B cell (primary cell): Measurements from ENCODE around the gene LSM5. TPM values are rescaled to one million over a fixed set of nuclear protein-coding genes. Genes with fewer than 3 reads are reported as not detected.

Experiments used
- ATAC-seq: fragments of 200-7000 bp; cut with Tn5 transposase; one replicate; pipeline ENCODE4 v1.10.0; 2021; ENCODE audit warnings: low read depth, mild to moderate bottlenecking, moderate number of reproducible peaks, moderate library complexity
- CTCF ChIA-PET: fragments of 350-600 bp; sonication (Branson Sonifier 250); formaldehyde crosslinking; loops from one replicate; lab custom pipeline; 2021; ENCODE audit warnings: antibody characterized with exemption, inconsistent platforms; lab: Charles Lee
- POLR2A ChIA-PET: fragments of 350-600 bp; sonication (Branson Sonifier 250); formaldehyde crosslinking; loops from one replicate; lab custom pipeline; 2021; ENCODE audit warnings: antibody characterized with exemption; lab: Charles Lee
- DNase-seq: peaks from one replicate; pipeline ENCODE4 v3.0.0; 2013
- H2AFZ ChIP-seq: 2 replicates; pipeline ENCODE4 v1.6.1; 2012; ENCODE audit warnings: mild to moderate bottlenecking, low read depth, low read length; ENCODE audit not compliant: insufficient read depth, poor library complexity, severe bottlenecking
- H3K27ac ChIP-seq, 2 donors: 1 replicate in 1 of 2; 2 replicates in 1 of 2; pipeline ENCODE4 v1.5.1; 2012 to 2013; ENCODE audit warnings: low read length in 2 of 2, mild to moderate bottlenecking in 2 of 2, moderate library complexity in 1 of 2
- H3K27me3 ChIP-seq, 4 experiments: fragments of 200-600 bp in 1 of 4; sonication (generic) in 1 of 4; replicated peaks in 1 of 4; 1 replicate in 2 of 4; 2 replicates in 2 of 4; pipeline versions ENCODE4 v1.6.1 to v1.7.0; 2013 to 2016; ENCODE audit warnings: low read length in 3 of 4, mild to moderate bottlenecking in 2 of 4, mixed read lengths in 1 of 4, moderate library complexity in 1 of 4; ENCODE audit not compliant: insufficient read depth in 4 of 4, control insufficient read depth in 3 of 4; ENCODE audit errors: control extremely low read depth in 1 of 4
- H3K36me3 ChIP-seq, 2 experiments: replicated peaks in 1 of 2; 1 replicate in 1 of 2; 2 replicates in 1 of 2; pipeline versions ENCODE4 v1.6.1 to v1.7.1; 2013; ENCODE audit warnings: low read length in 1 of 2; ENCODE audit not compliant: insufficient read depth in 2 of 2, control insufficient read depth in 1 of 2; ENCODE audit errors: control extremely low read depth in 1 of 2, extremely low read depth in 1 of 2
- H3K4me1 ChIP-seq, 2 donors: fragments of 200-600 bp in 1 of 2; sonication (generic) in 1 of 2; 1 replicate in 1 of 2; 2 replicates in 1 of 2; pipeline versions ENCODE4 v1.5.1 to v1.6.1; 2013 to 2017; ENCODE audit warnings: low read length in 2 of 2; ENCODE audit not compliant: control insufficient read depth in 2 of 2, insufficient read depth in 2 of 2
- H3K4me2 ChIP-seq: replicated peaks from 2 replicates; pipeline ENCODE3; 2012; ENCODE audit warnings: mild to moderate bottlenecking, low read depth, low read length; ENCODE audit not compliant: poor library complexity, severe bottlenecking
- H3K4me3 ChIP-seq, 5 experiments: fragments of 200-600 bp in 1 of 5; sonication (generic) in 1 of 5; 1 replicate in 3 of 5; 2 replicates in 2 of 5; pipeline versions ENCODE4 v1.5.1 to v1.7.0; 2011 to 2016; ENCODE audit warnings: low read length in 4 of 5, mild to moderate bottlenecking in 4 of 5, low read depth in 2 of 5, control low read depth in 1 of 5, moderate library complexity in 1 of 5; ENCODE audit not compliant: insufficient read depth in 1 of 5; ENCODE audit errors: control extremely low read depth in 1 of 5, extremely low read depth in 1 of 5
- H3K79me2 ChIP-seq: fragments of 200-600 bp; sonication (generic); one replicate; pipeline ENCODE4 v1.6.0; 2016; ENCODE audit warnings: low read length; ENCODE audit not compliant: control insufficient read depth, insufficient read depth
- H3K9ac ChIP-seq: fragments of 200-600 bp; sonication (generic); 2 replicates; pipeline ENCODE4 v1.6.1; 2017; ENCODE audit warnings: mild to moderate bottlenecking, low read length, moderate library complexity
- H3K9me3 ChIP-seq, 3 donors: one replicate each; pipeline versions ENCODE4 v1.6.1 to v1.7.1; 2013; ENCODE audit warnings: low read length in 2 of 3; ENCODE audit not compliant: control insufficient read depth in 2 of 3, insufficient read depth in 1 of 3; ENCODE audit errors: control extremely low read depth in 1 of 3
- H4K20me1 ChIP-seq: 2 replicates; pipeline ENCODE4 v1.6.0; 2012; ENCODE audit warnings: mild to moderate bottlenecking, low read length; ENCODE audit not compliant: insufficient read depth, control insufficient read depth, poor library complexity, severe bottlenecking
- H3K27ac Mint-ChIP-seq: one replicate; pipeline ENCODE4 v1.8.0; 2021; ENCODE audit warnings: mixed read lengths
- H3K27me3 Mint-ChIP-seq: one replicate; pipeline ENCODE4 v1.8.0; 2021; ENCODE audit warnings: mixed read lengths
- H3K4me1 Mint-ChIP-seq: one replicate; pipeline ENCODE4 v1.8.0; 2021; ENCODE audit warnings: mixed read lengths
- H3K4me3 Mint-ChIP-seq: one replicate; pipeline ENCODE4 v1.8.0; 2021; ENCODE audit warnings: mixed read lengths
- H3K9me3 Mint-ChIP-seq: one replicate; pipeline ENCODE4 v1.8.0; 2022; ENCODE audit warnings: mixed read lengths; ENCODE audit not compliant: insufficient read depth
- EZH2 ChIP-seq: IDR thresholded peaks from 2 replicates; pipeline ENCODE4 v1.6.1; 2012; ENCODE audit warnings: borderline replicate concordance, low read depth, mild to moderate bottlenecking, moderate library complexity, low read length; ENCODE audit not compliant: insufficient read depth, poor library complexity, severe bottlenecking
- WGBS: methylation state at CpG from one replicate; pipeline ENCODE4 v1.1.5; 2013; ENCODE audit warnings: missing lambda C conversion rate; ENCODE audit not compliant: insufficient coverage; 5-methylcytosine and 5-hydroxymethylcytosine counted together
- intact Hi-C: fragments of 100-400 bp; cut with micrococcal nuclease; formaldehyde crosslinking; loops from one replicate; pipeline ENCODE4 v1.10.0; 2022
- polyA plus RNA-seq: library from polyadenylated mRNA; depleted of rRNA; stranded (reverse); fragments of >200 nt; gene quantifications from 2 replicates; pipeline ENCODE4 v1.2.3, GENCODE V29; 2012
- total RNA-seq, 2 donors: library from RNA; stranded (reverse); fragments of 120-200 nt in 1 of 2; gene quantifications; 1 replicate in 1 of 2; 2 replicates in 1 of 2; pipeline versions ENCODE4 v1.2.3 to v1.2.4, GENCODE V29; 2013 to 2022
- TF ChIP-seq, protein P1 (sequence below): fragments of 200-600 bp; IDR thresholded peaks from one replicate; pipeline ENCODE4 v1.8.0; 2022; ENCODE audit warnings: antibody characterized with exemption, mild to moderate bottlenecking

Gene LSM5
- total and polyA plus RNA-seq, 2 donors (not counting 1 experiment from before 2014, with no cell fraction given) = 11.8 to 34.7 TPM

DNA sequence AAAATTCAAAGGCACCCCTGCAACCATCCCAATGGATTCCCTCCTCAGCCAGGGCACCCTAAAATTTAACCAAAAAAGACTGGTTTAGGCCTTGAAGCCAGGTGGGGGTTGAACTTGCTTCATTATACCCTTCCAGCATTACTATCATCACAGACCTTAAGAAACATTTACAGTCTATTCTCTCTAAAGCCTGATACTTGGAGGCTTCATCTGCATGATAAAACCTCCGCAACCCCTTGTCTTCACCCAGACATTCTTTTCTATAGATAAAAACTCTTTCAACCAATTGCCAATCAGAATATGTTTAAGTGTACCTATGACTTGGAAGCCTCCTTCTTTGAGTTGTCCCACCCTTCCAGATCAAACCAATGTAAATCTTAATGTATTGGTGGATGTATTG, 23.0 kb upstream of the LSM5 start:
- H3K4me3 Mint-ChIP-seq = no peak overlapping the region

DNA sequence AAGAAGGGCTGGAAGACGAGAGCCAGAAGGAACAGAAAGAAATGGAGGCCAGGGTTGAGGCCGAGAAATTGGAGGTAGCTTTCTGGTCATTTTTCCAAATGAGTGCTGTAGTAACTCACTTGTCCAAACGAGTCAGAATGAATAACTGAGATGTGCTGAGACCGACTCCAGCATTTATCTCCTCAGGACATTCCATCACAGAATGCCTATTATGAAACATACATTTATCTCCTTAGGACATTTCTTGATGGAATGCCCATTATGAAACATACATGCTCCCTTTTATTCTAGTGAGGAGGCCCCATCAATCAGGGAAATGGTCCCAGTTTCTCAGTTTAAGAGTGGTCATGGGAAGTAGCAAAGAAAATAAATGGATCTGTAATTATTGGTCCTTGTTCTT, 21.6 kb upstream of the LSM5 start:
- CTCF ChIA-PET = no interaction called here
- H3K9ac ChIP-seq = no peak overlapping the region

More for the DNA sequence above, 23.0 kb upstream of the LSM5 start:
- no peak overlapping the region for H3K9ac ChIP-seq
- Mint-ChIP-seq H3K27ac (no peak overlapping the region), H3K4me1 (peaks cover 71% of the 10 kb centered on the region), H3K9me3 (peaks cover 4% of the 10 kb centered on the region), H3K27me3 (no peaks in the 10 kb centered on the region)
- TF ChIP-seq, protein P1, sequence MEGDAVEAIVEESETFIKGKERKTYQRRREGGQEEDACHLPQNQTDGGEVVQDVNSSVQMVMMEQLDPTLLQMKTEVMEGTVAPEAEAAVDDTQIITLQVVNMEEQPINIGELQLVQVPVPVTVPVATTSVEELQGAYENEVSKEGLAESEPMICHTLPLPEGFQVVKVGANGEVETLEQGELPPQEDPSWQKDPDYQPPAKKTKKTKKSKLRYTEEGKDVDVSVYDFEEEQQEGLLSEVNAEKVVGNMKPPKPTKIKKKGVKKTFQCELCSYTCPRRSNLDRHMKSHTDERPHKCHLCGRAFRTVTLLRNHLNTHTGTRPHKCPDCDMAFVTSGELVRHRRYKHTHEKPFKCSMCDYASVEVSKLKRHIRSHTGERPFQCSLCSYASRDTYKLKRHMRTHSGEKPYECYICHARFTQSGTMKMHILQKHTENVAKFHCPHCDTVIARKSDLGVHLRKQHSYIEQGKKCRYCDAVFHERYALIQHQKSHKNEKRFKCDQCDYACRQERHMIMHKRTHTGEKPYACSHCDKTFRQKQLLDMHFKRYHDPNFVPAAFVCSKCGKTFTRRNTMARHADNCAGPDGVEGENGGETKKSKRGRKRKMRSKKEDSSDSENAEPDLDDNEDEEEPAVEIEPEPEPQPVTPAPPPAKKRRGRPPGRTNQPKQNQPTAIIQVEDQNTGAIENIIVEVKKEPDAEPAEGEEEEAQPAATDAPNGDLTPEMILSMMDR = no peak
- TF ChIP-seq EZH2 = no peak
- H3K4me2 ChIP-seq = no peak overlapping the region
- H3K4me3 ChIP-seq = no peak overlapping the region
- ChIA-PET POLR2A (no interaction called here), CTCF (no interaction called here)
- peaks cover 0 to 10% (median 0%) of the 10 kb centered on the region in 3 donors for H3K9me3 ChIP-seq
- intact Hi-C loops = no loop called here
- peaks cover 77% of the 10 kb centered on the region for H4K20me1 ChIP-seq
- peaks cover 16 to 22% of the 10 kb centered on the region in 2 donors for H3K4me1 ChIP-seq
- ATAC-seq (no peak), DNase-seq (no peak)
- peaks cover 94% of the 10 kb centered on the region for H3K79me2 ChIP-seq
- H3K27ac ChIP-seq = no peak overlapping the region
- no peak overlapping the region for H2AFZ ChIP-seq
- H3K27me3 ChIP-seq = no peaks in the 10 kb centered on the region
- H3K36me3 ChIP-seq = peaks cover 0 to 14% of the 10 kb centered on the region in 2 experiments
- WGBS = no CpG with 5 or more reads among the region's 1 CpG

More for the DNA sequence above, 21.6 kb upstream of the LSM5 start:
- Histone ChIP-seq H3K4me1 (peaks cover 16 to 22% of the 10 kb centered on the region in 2 donors), H3K27me3 (no peaks in the 10 kb centered on the region), H3K4me2 (no peak overlapping the region), H3K79me2 (peaks cover 96% of the 10 kb centered on the region), H3K36me3 (peaks cover 0 to 14% of the 10 kb centered on the region in 2 experiments), H3K9me3 (no peaks in the 10 kb centered on the region), H2AFZ (no peak overlapping the region), H4K20me1 (peaks cover 91% of the 10 kb centered on the region), H3K27ac (no peak overlapping the region), H3K4me3 (no peak overlapping the region)
- Mint-ChIP-seq H3K4me3 (no peak overlapping the region), H3K27me3 (no peaks in the 10 kb centered on the region), H3K27ac (peak overlapping the region; percentile 50), H3K9me3 (peaks cover under 1% of the 10 kb centered on the region), H3K4me1 (peaks cover 78% of the 10 kb centered on the region)
- TF ChIP-seq, protein P1 = no peak
- TF ChIP-seq EZH2 = no peak
- intact Hi-C loops = no loop called here
- 96% methylated on average over 3 of the region's 4 CpGs for WGBS
- POLR2A ChIA-PET = no interaction called here
- DNase-seq (no peak), ATAC-seq (no peak)
